GM19397 (cell line): ENCODE results near the gene ADISSP.

Experiments used
- ATAC-seq: cut with Tn5 transposase; IDR thresholded peaks from one replicate; pipeline ENCODE4 v1.9.1; 2021; ENCODE audit warnings: mild to moderate bottlenecking, moderate library complexity; ENCODE audit not compliant: unreplicated experiment

Gene ADISSP

GRCh38 chr20:3720068-3720467, 47.5 kb downstream of the ADISSP start:
- ATAC-seq, result no peak

- ATAC-seq, result no peak
These were observed 48.5 kb downstream of the ADISSP start for GRCh38 chr20:3719046-3719445.

DNA sequence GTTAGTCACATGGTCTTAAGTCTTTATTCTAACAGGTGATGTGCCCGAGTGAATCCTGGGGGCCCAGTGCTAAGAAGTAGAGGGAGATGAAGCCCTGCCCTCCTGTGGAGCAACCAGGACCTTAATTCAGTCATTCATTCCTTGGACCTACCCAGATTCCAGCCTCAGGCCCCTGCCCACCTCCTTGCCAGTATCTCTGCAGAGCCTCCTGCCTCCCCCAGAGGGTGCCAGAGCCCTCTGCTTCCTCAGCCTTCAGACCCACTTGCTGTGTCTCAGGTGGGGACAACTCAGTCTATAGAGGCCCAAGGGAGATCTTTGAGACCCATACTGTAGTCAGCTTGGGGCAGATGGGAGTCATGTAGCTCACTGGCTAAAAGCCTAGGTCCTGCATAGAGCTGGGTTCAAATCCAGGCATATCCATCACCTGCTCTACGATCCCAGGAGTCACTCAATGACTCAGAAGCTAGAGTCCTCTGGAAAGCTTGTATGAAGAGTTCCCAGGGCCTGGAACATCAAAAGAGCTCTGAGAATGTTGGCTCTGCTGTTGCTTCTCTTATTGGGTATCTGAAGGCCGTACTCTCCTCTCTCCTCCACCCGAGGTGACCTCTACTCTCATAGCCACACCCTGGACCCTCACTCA, 51.2 kb downstream of the ADISSP start:
- ATAC-seq, result no peak

DNA sequence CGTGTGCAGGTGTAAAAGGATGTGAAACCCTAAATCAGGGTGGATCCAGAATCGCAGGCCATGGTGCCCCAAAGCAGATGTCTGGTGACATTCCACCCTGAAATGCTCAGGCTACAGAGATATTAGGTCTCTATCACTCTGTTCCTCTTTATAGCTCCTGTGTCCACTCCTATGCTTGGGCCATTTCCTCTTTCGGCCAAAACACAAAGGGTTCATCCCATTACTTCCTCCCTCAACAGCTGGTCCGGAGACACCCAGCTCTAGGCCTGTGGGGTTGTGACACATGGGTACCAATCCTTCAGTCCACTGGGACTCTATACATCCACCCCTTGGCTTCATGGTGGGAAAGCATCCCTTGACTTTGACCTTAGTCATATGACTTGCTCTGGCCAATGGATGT, 53.5 kb downstream of the ADISSP start:
- ATAC-seq, result no peak

GRCh38 chr20:3712279-3712873, 55.2 kb downstream of the ADISSP start, which contains the start of gene SIGLEC1:
TSS of gene SIGLEC1 (minus strand) at chr20:3712600. CDS start at chr20:3707128, 5,472 bp downstream.
- no peak for ATAC-seq

DNA sequence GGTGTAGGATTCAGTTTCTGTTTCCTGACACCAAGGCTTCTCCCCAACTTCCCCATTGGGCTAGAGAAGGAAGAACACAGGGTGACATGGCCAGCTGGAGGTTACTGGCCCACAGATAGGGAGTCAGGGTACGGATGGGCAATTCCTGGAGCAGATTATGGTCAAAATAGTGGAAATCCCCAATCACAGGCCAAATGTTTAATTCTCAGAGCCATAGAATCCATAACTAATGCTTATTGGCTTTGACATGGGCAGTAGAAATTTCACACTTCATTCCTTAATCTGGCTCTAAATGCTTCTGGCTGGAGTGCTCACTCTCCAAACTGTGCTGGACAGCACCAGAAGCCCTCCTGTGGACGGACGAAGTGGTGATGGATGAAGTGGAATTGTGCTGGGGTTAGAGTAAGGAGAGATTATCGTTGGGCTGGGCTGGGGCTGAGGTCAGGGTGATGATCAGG, 56.0 kb downstream of the ADISSP start:
- no peak for ATAC-seq

GRCh38 chr20:3710703-3711483, 56.7 kb downstream of the ADISSP start:
- ATAC-seq, result no peak

GRCh38 chr20:3710011-3710466, 57.5 kb downstream of the ADISSP start:
- ATAC-seq, result no peak

GRCh38 chr20:3707508-3707899, 60.0 kb downstream of the ADISSP start:
- ATAC-seq, result no peak

DNA sequence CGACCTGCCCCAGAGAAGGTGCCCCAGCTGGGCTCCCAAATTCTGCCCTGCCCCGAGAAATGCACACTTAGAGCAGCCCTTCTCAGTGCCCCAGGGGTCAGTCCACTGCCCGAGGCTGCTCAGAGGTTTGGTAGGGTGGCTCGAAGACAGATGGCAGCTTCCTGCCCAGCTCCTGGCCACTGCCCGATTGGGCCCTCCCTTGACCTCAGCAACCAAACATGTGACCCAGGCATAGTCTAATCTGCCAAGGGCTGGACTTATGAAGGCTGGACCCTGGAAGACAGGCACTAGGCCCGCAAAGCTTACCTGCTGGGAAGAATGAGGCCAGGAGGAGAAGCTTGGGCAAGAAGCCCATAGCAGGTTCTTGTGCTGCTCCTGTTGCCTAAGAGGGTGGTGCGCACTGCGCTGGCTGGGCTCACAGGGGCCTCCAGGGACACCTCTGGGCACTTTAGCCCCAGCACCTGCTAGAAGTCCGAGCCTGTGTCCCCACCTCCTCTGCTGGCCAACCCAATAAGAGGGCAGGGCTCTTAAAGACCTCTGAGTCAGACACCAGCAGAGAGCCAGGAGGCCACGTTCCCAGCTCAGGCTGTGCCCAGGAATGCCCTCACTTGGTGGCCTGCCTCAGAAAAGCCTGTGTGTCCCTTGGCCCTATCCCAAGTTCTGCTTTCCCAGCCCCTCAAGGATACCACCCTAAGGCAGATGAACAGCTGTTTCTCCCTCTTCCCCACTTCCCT, 60.6 kb downstream of the ADISSP start:
- no peak for ATAC-seq

DNA sequence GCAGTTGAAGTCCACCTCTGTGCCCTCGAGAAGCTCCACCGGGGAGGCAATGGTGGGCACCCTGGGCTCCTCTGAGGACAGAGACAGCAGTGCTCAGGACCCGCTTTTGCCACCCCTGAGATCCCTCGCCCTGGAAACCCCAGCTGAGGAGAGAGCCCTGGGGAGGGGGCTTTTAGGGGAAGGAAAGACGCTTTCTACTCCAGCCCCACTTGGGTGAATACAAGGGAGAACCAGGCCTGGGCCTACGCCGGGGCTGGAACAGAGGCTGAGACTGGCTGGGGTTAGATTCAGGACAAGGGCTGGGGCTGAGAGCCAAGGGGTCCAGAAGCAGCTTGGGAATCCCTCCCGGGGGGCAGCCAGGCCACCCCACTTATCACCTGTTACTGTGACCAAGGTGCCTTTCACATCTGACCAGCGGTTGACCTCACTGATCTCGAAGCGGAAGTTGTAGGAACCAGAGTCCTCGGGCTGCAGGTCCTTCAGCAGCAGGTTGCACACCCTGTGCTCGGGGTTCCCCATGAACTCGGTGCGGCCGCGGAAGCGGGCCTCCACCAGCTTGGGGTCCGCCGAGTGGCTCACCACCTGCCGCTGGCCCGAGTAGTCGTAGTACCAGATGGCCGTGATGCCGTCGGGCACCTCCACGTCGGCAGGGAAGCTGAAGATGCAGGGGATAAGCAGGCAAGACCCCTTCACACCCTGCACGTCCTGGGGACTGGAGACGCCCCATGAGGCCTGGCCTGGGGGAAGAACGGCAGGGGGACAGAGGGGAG, 61.4 kb downstream of the ADISSP start:
- ATAC-seq, result no peak

- no peak for ATAC-seq
These were observed 62.0 kb downstream of the ADISSP start for GRCh38 chr20:3705491-3705969.

- ATAC-seq, result no peak
These were observed 63.5 kb downstream of the ADISSP start for GRCh38 chr20:3704087-3704486.
